ENCODE measurements around the gene DOCK1.

DOCK1 gene

DNA sequence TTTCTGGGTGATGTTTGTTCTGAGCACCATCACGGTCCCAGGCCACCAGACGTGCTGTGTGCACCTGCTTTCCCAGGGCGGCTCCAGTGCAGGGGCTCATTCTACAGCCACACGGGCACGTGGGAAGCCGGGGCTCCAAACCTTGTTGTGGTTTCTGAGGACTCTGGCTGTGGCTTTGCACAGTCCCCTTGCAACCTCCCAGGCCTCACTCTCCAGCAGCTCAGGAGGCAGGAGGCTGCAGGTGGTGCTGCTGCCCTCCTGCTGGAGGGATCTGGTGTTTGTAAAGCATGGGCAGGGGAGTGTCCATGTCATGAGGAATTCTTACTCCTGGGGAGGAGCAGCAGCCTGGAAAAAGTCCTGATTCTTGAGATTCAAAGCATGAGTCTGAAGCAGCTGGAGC lies 236.9 kb downstream of the DOCK1 start:
- no peak for DNase-seq (ENCODE audit: low read depth in 3 of 3)

DNA sequence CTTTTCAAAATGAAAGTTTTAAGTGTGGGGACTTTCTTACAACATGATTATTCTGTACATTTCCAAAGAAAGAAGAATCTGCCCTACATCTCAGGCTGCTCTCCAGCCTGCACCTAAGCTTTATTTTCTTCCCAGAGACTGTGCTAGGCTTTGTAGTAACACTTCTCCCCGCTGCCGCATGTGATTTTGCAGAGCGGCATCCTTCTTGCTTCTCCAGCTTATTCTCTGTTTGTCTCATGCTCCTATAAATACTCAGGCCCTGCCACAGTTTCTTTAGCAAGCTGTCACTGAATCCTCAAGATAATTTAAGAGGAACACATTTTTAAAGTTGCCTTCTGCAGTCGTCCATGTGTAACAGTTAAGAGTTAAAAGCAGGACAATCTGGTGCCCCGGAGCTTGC lies 237.6 kb downstream of the DOCK1 start:
- DNase-seq (ENCODE audit: low read depth in 3 of 3): no peak

DNA sequence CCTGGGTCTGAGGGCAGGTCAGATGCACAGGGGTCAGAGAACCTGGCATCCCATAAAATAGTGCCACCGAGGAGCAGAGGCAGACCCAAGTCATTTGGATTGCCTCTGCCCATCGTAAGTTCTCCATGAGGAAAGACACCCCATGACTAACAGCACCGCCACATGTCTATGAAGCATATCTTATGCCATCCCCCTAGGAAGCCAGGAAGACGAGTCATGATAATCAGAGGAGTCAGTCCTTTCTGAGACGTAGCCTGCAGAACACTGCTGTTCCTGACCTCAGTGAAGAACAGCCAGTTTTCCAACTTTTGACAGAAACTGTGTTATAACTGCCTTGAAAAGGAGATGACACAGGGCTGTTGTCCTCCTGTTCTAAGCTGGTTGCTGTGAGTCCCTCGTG lies 239.9 kb downstream of the DOCK1 start:
- no peak for DNase-seq (ENCODE audit: low read depth in 3 of 3)

DNA sequence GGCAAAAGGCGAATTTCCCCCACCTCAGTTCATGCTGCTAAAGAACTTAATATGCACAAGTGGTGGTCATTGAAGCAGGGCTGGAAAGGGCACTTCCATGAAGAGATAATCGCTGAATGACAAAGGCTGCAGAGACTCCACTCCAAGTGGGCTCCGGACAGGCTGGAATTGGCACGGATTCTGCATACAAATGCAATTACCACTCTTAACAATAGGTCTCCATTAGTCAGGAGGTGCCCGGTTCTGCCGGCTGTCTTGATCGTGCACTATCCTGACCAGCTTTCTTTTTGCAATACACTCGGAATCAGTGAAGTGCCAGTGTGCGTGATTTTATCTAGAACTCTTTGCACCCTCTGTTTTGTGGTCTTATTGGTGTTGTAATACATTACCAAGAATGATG lies 241.4 kb downstream of the DOCK1 start:
- DNase-seq (ENCODE audit: low read depth in 3 of 3): no peak

DNA sequence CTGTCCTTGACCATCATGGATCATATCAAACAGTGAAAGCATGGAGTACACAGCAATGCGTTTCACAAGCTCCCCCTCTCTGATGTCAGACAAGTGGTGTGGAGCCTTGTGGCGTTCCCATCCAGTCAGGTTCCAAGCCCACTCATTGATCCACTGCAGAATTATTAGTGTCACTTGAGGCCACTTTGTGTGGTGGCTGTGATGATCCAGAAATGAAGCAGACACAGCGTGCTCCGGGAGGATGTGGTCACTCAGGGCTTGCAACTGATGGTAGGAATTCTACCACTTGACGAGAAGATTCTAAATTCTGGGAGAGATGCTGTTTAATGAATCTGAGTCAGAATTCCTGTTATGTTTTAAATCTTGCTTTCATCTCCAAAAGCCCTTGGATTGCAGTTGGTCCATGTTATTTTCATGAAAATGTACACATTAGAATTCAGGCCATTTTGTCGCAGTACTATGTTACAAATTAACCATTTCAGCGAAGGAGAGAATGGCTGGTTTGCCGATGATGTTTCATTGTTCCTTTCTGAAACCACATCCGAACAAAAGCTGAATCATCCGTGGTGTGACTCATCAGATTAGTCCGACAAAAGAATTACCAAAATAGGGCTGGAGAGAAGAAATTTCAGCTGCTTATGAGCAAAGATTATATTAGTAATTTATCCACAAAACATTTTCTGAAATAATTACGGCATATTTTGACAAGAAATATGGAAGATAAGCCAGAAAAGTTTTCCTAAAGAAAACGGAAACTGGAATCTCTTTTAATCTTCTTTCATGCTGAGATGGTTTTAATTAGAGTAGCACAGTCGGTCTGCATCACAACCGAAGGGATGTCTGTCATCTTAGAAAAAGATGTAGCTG lies 243.1 kb downstream of the DOCK1 start:
- no peak for DNase-seq (ENCODE audit: low read depth in 3 of 3)

DNA sequence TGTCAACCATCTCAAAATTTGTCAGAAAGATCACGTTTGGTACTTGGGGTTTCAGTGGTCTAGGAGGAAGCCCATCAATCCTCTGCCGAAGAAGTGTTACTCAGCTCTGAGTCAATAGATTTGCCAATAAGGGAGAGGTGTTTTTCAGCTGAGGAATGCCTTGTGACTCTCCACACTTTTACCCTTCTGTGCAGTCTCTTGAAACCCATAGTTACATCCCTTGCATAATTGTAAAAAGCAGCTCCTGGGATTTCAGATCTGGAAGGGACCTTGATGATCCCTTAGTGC lies 243.6 kb downstream of the DOCK1 start:
- no peak for DNase-seq (ENCODE audit: low read depth in 3 of 3)

DNA sequence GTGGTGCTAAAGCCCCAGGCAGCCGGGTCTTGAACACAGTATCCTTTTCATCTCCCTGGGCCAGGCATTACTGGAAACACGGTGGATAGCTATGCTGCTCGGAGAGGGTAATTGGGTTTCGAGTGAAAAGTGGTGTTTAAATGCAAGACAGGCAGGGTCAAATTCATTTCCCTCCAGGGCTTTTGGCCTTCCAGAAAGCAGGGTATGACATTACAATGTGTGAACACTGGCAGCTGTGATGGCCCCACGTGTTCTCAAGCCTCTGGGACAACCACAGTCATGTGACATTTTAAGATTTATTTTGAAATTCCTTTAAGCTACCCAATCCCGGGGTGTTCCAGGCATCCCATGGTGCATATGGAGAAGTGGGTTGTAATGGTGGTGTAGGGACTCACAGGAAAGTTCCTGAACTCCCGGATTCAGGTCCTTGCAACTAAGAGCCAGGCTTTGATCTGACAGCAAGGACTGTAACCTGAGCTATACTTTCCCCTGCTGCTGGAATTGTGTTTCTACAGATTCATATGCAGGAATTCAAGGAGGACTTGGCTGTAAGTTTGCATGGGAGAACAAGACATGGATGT lies 244.4 kb downstream of the DOCK1 start:
- no peak for DNase-seq (ENCODE audit: low read depth in 3 of 3)

DNA sequence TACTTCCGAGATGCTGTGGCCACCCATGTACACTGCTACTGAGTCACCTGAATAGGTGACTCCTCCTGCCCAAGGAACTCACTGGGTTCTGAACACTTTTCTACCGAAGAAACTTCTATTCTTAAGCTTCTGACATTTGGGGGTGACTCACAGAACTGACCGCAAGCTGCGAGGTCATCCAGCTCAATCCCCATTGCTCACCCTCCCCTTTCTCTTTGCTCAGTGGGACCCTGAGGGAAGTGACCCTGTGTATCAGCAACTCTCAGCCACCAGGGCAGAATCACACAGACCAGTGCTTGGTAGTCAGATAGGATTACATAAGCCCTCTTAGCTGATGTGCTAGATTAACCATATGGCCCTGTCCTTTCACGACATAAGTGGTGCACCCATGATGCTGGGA lies 244.9 kb downstream of the DOCK1 start:
- DNase-seq (ENCODE audit: low read depth in 3 of 3): no peak

DNA sequence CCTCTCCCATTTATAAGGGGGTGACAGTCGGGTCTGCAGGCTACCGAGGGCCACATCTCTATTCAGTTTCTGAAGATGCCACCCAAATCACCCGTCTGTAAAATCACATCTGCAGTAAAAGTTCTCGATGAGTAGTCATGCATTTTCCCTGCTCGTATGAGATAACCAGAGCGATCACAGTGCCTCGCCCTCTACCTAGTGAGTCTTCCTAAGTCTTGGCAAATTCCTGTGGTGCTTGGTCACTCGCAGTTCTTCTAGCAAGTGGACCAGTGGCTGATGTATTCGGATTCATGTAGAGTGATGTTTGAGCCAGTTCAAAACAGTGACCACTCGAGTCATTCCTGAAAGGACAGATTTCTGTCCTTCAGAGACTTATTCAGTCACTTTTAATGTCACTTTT lies 246.3 kb downstream of the DOCK1 start:
- DNase-seq (ENCODE audit: low read depth in 3 of 3): no peak

DNA sequence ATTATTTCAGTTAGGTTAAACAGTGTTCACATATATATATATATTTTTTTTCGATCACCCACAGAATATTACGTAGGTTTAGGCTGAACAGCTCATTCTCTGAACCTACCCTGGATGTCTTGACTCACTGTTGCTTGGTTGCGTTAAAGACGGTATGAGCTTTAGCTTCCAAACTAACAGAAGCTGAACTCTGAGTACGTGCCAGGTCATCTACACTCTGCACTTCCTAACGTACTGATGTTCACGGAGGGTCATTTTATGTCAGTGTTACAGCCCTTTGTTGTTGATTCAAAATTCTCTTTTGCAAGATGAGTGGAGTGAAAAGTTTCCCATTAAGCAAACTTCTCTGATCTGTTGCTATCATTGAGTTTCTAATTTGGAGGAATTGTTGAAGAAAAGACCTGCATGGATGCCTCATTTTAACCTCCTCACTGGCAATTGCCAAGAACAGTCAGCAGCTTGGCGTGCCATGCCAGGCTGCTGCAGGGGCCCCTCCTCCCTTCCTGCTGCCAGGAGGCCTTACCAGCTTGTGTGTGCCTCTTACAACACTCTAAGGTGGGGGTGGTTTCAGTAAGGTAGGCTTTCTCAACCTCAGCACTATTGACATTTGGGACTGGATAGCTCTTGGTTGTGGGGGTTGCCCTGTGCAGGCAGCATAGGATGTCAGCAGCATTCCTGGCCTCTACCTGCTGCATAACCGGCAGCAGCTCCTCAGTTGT lies 246.9 kb downstream of the DOCK1 start:
- DNase-seq (ENCODE audit: low read depth in 3 of 3): no peak

DNA sequence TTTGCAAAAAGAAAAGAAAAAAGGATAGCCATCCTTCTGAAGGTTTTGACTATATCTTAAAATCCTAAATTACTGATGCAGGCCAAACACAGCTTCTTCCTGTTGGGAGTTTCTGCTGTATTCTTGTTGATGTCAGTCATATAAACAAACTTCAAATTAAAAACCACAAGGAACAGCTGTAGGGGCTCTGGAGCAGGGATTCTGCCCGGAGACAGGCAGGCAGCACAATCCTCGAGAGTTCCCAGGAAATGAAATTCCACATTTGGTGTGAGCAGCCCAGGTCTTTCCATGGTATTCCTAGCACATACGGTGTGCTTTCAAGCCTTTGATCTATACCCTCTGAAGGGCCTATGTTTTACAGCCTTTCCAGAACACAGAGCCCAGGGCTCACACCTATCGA lies 248.0 kb downstream of the DOCK1 start:
- DNase-seq (ENCODE audit: low read depth in 3 of 3): no peak

DNA sequence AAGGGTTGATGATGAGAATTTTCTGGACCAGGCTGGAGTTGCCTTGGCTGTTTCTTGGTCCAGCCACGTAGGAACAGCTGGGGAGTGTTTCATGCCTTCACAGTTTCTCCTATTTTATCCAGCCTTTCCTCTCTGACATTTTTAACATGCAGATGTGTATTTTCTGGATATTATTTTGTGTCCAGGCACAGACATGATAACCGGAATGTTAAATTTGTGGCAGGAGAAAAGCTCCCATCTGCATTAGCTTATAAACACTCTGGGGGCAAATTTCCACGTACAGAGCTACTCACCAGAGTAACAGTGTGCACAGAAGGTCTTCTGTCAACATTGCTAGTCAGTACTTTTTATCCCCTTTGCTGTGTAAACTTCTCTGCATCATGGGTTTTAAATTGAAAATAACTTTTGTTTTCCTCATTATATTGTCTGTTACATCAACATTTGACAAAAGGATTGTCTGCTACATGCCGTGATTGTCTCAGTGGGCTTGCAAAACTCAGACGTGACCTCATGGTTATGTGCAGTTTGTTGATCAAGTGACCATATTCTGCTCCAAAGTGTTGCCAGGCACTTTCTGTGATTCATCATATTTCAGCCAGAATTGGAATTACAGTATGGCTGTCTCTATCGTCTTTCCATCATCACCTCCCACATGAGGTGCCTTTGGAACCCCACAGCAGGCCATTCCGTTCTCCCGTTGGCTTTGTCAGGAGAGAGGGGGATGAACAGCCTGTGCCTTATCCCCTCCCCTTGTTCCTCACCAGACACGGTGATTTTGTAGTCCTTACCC lies 249.8 kb downstream of the DOCK1 start:
- no peak for DNase-seq (ENCODE audit: low read depth in 3 of 3)

DNA sequence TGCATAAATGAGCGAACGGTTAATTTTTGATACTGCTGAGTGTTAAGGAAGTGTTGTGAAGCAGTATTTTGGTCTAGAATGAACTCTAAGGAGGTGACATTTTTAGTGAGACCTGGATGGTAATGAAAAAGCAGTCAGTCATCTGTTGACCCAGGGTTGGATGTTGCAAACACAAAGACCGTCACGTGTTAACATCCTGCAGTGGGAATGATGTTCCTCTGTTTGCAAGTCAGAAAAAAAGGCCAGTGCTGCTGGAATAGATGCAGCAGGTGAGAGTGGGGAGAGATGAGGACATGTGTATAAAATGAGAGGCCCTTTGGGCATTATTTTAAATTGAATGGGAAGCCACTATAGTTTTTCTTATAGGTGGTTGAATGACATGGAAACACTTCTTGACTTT lies 251.9 kb downstream of the DOCK1 start:
- DNase-seq (ENCODE audit: low read depth in 3 of 3): no peak

DNA sequence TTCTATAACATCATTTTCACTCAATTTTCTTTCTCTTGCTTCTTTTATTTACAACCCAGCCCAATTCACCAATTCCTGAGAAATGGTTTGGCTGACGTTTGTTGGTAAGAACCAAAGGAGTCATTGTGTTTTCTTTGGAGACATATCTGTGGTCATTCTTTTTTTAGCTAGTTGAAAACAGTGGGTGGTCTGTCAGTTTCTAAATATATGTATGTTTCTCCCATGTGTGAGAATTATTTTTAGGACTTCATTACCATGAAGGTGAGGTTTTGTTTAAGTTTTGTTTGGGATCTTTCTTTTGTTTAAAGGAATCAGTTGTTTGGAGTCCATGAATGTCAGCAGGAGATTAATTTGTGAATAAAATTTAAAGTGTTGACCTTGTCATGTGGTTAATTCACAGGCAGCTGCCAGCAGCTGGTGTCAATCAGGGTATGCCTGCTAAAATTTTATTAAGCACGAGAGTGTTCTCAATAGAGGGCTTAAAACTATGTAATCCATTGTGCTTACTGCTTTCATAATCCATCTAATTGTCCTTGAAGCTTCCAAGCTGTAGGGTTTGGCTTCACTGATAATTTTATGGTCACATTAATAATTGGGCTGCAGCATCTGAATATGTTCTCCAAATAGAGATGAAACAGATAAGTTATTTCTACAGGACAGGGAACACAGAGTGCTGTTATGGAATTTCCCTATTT lies 252.4 kb downstream of the DOCK1 start:
- no peak for DNase-seq (ENCODE audit: low read depth in 3 of 3)

DNA sequence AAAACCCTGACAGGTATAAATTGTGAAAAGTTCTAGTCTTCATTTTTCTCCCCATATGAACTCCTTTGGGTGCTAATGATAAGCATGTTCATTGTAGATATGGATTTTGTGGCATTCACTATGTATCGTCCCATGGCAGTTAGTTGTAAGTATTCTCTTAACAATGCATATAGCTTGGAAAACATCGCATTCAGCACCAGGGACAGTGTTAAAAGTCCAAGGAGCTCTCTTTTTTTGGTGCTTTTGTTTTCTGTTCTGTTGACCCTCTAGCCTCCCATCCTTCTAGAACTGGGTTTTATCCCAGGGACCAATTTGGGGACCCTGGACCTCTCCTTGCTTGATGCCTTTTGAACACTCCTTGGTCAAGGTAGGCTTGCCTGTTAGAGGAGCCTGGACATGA lies 253.4 kb downstream of the DOCK1 start:
- DNase-seq (ENCODE audit: low read depth in 3 of 3): no peak

DNA sequence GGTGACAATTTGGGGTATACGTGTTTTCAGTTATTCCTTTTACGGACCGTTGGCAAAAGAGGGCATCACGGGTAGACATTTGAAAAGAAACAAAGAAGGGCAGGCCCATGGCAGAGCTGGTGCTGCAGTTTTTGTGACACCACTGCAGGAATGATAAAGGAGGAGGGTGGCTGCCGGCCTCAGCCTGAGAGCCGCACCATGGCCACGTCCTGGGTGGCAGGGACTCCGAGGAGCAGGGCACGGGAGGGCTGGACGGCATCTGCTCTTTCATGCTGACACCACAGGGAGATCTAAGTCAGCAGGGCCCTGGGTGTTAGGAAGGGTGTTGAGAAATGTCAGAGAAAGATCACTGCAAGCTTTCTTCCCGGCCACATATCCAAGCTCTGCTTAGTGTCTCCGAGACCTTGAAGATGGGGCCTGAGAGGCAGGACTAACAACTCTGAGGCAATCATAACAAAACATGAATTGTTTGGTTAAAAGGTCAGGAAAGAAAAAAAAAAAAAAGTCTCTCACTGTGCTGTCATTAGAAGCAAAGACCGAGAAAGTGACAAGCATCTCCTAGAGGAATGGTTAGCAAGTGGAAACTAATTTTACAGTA lies 254.5 kb downstream of the DOCK1 start:
- no peak for DNase-seq (ENCODE audit: low read depth in 3 of 3)

DNA sequence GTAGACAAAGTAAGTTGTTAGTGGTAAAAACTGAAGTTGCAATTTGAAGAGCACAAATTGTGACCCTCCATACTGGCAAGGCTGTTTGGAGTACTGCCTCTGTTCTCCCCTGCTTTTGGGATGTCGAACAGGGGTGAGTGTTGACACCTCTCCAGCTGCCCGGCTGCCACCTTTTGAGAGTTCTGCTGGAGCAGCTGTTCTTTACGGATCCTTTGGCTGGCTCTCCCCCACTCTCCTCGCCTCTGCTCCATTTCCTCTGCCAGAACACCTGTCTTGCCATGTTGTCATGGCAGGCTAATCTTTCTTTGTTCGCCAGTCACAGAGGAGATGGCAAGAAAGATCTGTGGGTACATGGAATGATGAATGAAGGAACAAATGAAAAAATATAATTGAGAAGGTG lies 256.3 kb downstream of the DOCK1 start:
- no peak for DNase-seq (ENCODE audit: low read depth in 3 of 3)

DNA sequence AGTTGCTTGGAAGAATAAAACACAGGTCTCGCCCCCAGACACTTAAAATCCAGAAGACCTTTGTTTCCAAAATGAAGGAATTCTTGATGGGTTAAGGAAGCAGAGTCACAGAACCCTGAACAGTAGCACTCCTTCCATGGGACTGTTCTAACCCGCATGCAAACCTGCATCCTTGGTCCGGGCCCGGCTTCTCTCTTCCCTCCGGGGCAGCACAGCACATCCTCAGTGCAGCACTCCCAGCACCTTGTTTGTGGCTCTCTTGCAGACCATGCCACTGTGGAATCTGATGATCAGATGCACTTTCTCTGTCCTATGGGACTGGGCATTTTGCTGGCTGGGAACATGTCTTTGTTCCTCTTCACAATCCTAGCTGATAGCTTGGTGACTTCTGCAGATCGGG lies 257.6 kb downstream of the DOCK1 start:
- DNase-seq (ENCODE audit: low read depth in 3 of 3): no peak

DNA sequence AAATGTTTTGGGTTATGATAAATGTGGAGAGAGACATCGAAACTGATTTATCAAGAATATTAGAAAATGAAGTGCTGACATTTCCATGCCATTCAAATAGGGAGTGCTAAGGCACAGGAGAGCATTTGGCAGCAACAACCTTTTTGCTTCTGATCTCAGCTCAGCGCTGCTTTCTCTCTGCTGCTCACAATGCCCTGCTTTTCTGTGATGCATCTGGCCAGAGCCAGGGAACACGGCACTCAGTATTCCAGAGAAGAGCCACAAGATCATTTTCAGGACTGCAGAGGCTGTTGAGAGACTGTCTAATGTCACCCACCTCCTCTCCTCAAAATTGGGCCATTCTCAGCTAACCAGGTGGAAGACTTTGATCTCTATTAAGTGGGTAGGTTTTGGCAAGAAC lies 263.0 kb downstream of the DOCK1 start:
- no peak for DNase-seq (ENCODE audit: low read depth in 3 of 3)

DNA sequence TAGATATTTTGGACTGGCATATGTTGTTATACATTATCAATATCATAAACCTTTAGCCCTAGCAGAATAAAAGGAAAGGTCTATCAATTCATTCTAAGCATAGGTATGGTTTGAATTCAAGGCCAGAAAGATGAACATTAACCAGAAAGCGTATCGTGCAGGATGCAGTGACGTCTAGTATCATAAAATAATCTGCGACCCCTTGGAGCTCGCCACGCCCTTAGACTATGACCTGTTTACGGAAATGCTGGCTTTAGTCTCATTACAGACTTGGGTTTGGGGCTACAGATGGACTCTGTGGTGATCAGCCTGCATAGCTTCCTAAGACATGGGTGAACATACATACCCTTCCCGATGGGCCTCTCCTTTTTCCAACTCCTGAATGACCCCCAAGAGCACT lies 269.6 kb downstream of the DOCK1 start:
- no peak for DNase-seq (ENCODE audit: low read depth in 3 of 3)

DNA sequence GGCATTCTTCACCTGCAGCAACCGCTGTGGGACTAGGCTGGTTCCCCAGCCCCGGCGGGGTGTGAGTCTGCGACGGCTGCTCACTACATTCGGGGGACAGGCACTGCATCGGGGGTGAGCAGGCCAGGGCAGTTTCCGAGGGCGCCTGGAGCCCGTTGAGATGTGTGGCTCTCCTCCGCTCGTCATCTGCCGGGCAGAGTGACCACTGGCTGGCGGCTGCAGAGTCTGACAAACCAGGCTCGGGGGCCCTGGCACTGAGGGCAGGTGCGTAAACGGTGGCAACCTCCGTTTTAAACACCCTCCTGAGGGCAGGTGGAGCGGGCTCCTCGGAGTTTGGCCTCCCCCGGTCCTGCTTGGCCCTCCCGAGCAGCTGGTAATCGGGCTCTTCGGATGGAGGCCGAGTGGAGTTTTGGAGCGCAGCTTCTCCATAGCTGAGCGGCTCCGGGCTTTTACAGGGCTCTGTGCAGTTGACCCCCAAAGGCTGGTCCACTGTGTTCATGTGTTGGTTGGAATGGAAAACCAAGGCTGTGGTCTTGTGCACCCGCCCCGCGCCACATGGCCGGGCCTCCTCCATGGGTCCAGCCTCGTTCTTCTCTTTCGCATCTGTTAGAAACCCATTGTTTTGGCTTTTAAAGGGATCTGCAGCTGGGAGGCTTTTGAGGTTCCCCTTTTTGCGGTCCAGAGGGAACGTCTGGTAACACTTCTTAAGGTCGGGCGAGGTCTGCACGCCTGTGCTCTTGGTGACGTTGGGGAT lies 270.3 kb downstream of the DOCK1 start:
- DNase-seq (ENCODE audit: low read depth in 3 of 3): no peak
